ENCODE results near the gene DEPDC5. TPM values are rescaled to one million over a fixed set of nuclear protein-coding genes. Genes with fewer than 3 reads are reported as not detected.

DEPDC5 gene
- total RNA-seq, 1 experiment from 2014 or later: 40.2 TPM

DNA sequence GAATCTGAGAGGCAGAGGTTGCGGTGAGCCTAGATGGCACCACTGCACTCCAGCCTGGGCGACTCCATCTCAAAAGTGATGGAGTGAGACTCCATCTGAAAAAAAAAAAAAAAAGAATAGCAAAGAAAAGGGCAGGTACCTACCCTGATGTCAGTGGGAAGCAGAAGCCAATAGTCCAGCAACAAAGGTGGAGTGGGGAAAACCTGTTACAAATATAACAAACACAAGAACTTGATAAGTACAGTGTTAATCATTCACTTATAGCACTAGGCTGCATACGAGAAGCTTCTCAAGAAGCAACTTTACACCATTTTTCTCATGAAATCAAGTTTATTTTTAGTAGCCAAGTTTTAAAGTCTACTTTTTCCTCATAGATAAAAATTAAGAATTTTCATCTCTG is 128.0 kb downstream of the DEPDC5 start:
- 0 out of 2 replicates have a peak, but pooled peaks cover 2% of the 10 kb centered on the region for H3K36me3 ChIP-seq (ENCODE audit: insufficient read depth, low read length)
- H3K4me1 ChIP-seq (ENCODE audit: low read length): no peaks in the 10 kb centered on the region
- no peaks in the 10 kb centered on the region for H4K20me1 ChIP-seq (ENCODE audit: insufficient read depth, low read depth, low read length)
- H3K27me3 ChIP-seq (ENCODE audit: low read length): no peaks in the 10 kb centered on the region
- H3K4me2 ChIP-seq (ENCODE audit: low read depth, low read length, poor library complexity, severe bottlenecking): no peak overlapping the region
- H3K27ac ChIP-seq (ENCODE audit: low read length): no peak overlapping the region
- no peak overlapping the region for H3K4me3 ChIP-seq (ENCODE audit: low read length)
- H3K9me2 ChIP-seq (replicated peaks; ENCODE audit: insufficient read depth, low read length): no peaks in the 10 kb centered on the region
- no peaks in the 10 kb centered on the region for H3K9me3 ChIP-seq (ENCODE audit: low read length)
- H2AFZ ChIP-seq (ENCODE audit: low read length): no peak overlapping the region
- no peak for DNase-seq
- H3K79me2 ChIP-seq (ENCODE audit: low read length): no peaks in the 10 kb centered on the region
- H3K9ac ChIP-seq (ENCODE audit: low read length): no peak overlapping the region

DNA sequence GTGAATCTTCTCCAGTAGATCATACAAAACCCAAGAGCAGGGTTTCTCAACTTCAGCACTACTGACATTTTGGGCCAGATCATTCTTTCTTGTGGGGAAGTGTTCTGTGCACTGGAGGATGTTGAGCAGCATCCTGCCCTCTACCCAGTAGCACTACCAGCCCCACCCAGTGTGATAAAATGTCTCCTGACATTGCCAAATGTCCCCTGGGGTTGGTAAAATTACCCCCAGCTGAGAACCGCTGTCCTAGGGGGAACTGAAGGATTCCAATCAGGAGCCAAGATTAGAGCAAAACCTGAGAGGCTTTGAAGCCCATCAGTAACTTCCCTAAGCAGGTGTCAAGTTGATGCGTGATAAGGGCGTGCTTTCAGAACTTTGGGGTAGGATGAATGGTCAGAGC is 129.2 kb downstream of the DEPDC5 start:
- Histone ChIP-seq H2AFZ (ENCODE audit: low read length) (no peak overlapping the region), H3K4me1 (ENCODE audit: low read length) (no peaks in the 10 kb centered on the region), H3K9me3 (ENCODE audit: low read length) (no peaks in the 10 kb centered on the region), H3K4me3 (ENCODE audit: low read length) (no peak overlapping the region), H4K20me1 (ENCODE audit: insufficient read depth, low read depth, low read length) (no peaks in the 10 kb centered on the region), H3K4me2 (ENCODE audit: low read depth, low read length, poor library complexity, severe bottlenecking) (no peak overlapping the region), H3K36me3 (ENCODE audit: insufficient read depth, low read length) (0 out of 2 replicates have a peak, but pooled peaks cover 2% of the 10 kb centered on the region), H3K27ac (ENCODE audit: low read length) (no peak overlapping the region), H3K79me2 (ENCODE audit: low read length) (no peaks in the 10 kb centered on the region), H3K9ac (ENCODE audit: low read length) (no peak overlapping the region), H3K27me3 (ENCODE audit: low read length) (no peaks in the 10 kb centered on the region), H3K9me2 (replicated peaks; ENCODE audit: insufficient read depth, low read length) (no peaks in the 10 kb centered on the region)
- DNase-seq: no peak

DNA sequence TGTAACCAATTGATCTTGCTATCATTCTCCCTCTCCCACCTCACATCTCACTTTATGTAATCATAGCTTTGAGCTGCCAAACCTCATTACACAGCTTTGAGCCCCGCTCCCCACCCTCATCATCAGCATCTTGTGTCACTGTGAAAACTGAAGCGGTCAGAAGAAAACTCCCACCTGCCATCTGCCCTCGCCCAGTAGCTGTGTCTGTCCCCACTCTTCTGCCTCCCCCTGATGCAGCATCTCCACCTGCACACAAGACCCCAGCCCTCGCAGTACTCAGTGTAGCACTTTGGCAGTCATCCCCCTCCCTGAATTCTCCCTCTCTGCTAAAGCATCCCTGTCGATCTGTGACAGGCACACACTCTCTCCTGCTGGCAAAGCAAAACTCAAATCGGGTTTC is 130.2 kb downstream of the DEPDC5 start:
- no peaks in the 10 kb centered on the region for H3K4me1 ChIP-seq (ENCODE audit: low read length)
- H3K36me3 ChIP-seq (ENCODE audit: insufficient read depth, low read length): 0 out of 2 replicates have a peak, but pooled peaks cover 2% of the 10 kb centered on the region
- H3K27ac ChIP-seq (ENCODE audit: low read length): no peak overlapping the region
- no peaks in the 10 kb centered on the region for H3K9me3 ChIP-seq (ENCODE audit: low read length)
- H3K9ac ChIP-seq (ENCODE audit: low read length): no peak overlapping the region
- H2AFZ ChIP-seq (ENCODE audit: low read length): no peak overlapping the region
- no peaks in the 10 kb centered on the region for H3K9me2 ChIP-seq (replicated peaks; ENCODE audit: insufficient read depth, low read length)
- no peaks in the 10 kb centered on the region for H4K20me1 ChIP-seq (ENCODE audit: insufficient read depth, low read depth, low read length)
- no peaks in the 10 kb centered on the region for H3K27me3 ChIP-seq (ENCODE audit: low read length)
- no peak overlapping the region for H3K4me2 ChIP-seq (ENCODE audit: low read depth, low read length, poor library complexity, severe bottlenecking)
- H3K79me2 ChIP-seq (ENCODE audit: low read length): no peaks in the 10 kb centered on the region
- no peak overlapping the region for H3K4me3 ChIP-seq (ENCODE audit: low read length)
- DNase-seq: no peak

DNA sequence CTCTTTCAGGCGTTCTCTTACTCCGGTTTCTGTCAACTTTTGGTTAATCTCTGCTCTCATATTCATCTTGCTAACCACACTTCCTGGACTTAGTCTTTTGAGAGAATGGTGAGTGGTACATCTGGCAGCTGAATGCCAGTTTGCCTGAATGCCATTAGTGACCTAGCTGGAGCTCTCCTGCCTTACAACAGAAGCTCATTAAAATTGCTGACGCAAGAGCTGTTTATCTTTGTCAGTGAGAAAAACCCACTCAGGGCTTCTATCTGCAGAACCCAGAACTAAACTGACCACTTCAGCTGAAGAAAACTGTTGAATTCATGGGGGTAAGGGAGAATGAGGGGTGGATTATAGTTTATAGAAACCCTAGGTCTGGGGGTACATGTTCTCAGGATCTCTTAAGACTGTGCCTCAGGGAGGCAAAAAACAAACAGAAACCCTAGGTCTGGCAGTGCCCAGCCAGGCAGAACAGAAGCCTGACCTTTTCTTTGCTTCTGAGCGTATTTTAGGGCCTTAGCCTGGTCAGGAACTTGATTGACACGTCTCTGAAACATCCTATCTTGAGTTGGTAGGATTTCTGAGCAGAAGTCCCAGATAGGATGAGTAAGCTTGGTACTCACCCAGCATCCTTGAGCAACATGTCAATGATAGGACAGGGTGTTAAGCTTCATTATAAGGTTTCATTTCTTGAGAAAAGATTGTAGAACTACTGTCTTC is 137.7 kb downstream of the DEPDC5 start:
- Histone ChIP-seq H3K79me2 (ENCODE audit: low read length) (no peaks in the 10 kb centered on the region), H3K9me2 (replicated peaks; ENCODE audit: insufficient read depth, low read length) (no peaks in the 10 kb centered on the region), H3K9me3 (ENCODE audit: low read length) (no peaks in the 10 kb centered on the region), H3K27ac (ENCODE audit: low read length) (no peak overlapping the region), H2AFZ (ENCODE audit: low read length) (no peak overlapping the region), H3K9ac (ENCODE audit: low read length) (no peak overlapping the region), H3K36me3 (ENCODE audit: insufficient read depth, low read length) (peaks cover 24% of the 10 kb centered on the region; the same call in 1 of the 2 replicates), H4K20me1 (ENCODE audit: insufficient read depth, low read depth, low read length) (no peaks in the 10 kb centered on the region), H3K4me1 (ENCODE audit: low read length) (no peaks in the 10 kb centered on the region), H3K4me3 (ENCODE audit: low read length) (no peak overlapping the region), H3K27me3 (ENCODE audit: low read length) (no peaks in the 10 kb centered on the region), H3K4me2 (ENCODE audit: low read depth, low read length, poor library complexity, severe bottlenecking) (no peak overlapping the region)
- DNase-seq: no peak

DNA sequence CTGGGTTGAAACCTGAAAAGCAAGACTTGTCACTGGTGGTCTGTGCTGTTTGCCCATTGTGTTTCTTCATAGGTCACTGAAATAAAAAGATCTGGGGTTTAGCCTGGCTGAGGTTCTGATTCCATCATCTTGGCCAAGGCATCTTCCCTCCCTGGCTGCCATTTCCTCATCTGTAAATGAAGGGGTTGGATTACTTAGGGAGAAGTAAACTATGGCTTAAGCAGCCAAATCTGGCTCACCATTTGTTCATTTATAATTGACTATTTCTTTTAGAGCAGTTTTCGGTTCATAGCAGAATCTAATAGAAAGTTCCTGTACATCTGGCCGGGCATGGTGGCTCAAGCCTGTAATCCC is 138.2 kb downstream of the DEPDC5 start:
- DNase-seq: no peak
- no peak overlapping the region for H3K4me2 ChIP-seq (ENCODE audit: low read depth, low read length, poor library complexity, severe bottlenecking)
- no peak overlapping the region for H2AFZ ChIP-seq (ENCODE audit: low read length)
- peaks cover 25% of the 10 kb centered on the region; the same call in 1 of the 2 replicates for H3K36me3 ChIP-seq (ENCODE audit: insufficient read depth, low read length)
- no peak overlapping the region for H3K9ac ChIP-seq (ENCODE audit: low read length)
- no peaks in the 10 kb centered on the region for H4K20me1 ChIP-seq (ENCODE audit: insufficient read depth, low read depth, low read length)
- H3K4me3 ChIP-seq (ENCODE audit: low read length): no peak overlapping the region
- H3K27ac ChIP-seq (ENCODE audit: low read length): no peak overlapping the region
- no peaks in the 10 kb centered on the region for H3K9me3 ChIP-seq (ENCODE audit: low read length)
- no peaks in the 10 kb centered on the region for H3K27me3 ChIP-seq (ENCODE audit: low read length)
- no peaks in the 10 kb centered on the region for H3K9me2 ChIP-seq (replicated peaks; ENCODE audit: insufficient read depth, low read length)
- H3K4me1 ChIP-seq (ENCODE audit: low read length): no peaks in the 10 kb centered on the region
- no peaks in the 10 kb centered on the region for H3K79me2 ChIP-seq (ENCODE audit: low read length)

DNA sequence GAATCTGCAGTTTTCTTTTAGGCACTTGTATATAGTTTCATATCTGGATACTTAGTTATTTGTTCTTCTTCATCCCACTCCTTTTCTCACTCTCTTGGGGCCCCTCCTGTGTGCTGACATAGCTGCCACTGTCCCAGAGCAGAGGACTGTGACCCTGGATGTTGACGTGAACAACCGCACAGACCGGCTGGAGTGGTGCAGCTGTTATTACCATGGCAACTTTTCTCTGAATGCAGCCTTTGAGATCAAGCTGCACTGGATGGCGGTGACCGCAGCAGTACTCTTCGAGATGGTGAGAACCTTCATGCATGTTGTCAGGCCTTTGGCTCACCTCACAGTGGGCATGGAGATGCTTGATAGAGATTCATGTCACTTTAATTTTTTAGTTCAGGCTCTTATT is 139.6 kb downstream of the DEPDC5 start:
- Histone ChIP-seq H3K9me2 (replicated peaks; ENCODE audit: insufficient read depth, low read length) (no peaks in the 10 kb centered on the region), H3K27me3 (ENCODE audit: low read length) (no peaks in the 10 kb centered on the region), H3K27ac (ENCODE audit: low read length) (no peak overlapping the region), H4K20me1 (ENCODE audit: insufficient read depth, low read depth, low read length) (no peaks in the 10 kb centered on the region), H3K9ac (ENCODE audit: low read length) (no peak overlapping the region), H3K4me2 (ENCODE audit: low read depth, low read length, poor library complexity, severe bottlenecking) (no peak overlapping the region), H3K36me3 (ENCODE audit: insufficient read depth, low read length) (peaks cover 25% of the 10 kb centered on the region; the same call in 1 of the 2 replicates), H3K4me1 (ENCODE audit: low read length) (no peaks in the 10 kb centered on the region), H2AFZ (ENCODE audit: low read length) (no peak overlapping the region), H3K9me3 (ENCODE audit: low read length) (no peaks in the 10 kb centered on the region), H3K79me2 (ENCODE audit: low read length) (no peaks in the 10 kb centered on the region), H3K4me3 (ENCODE audit: low read length) (no peak overlapping the region)
- no peak for DNase-seq

DNA sequence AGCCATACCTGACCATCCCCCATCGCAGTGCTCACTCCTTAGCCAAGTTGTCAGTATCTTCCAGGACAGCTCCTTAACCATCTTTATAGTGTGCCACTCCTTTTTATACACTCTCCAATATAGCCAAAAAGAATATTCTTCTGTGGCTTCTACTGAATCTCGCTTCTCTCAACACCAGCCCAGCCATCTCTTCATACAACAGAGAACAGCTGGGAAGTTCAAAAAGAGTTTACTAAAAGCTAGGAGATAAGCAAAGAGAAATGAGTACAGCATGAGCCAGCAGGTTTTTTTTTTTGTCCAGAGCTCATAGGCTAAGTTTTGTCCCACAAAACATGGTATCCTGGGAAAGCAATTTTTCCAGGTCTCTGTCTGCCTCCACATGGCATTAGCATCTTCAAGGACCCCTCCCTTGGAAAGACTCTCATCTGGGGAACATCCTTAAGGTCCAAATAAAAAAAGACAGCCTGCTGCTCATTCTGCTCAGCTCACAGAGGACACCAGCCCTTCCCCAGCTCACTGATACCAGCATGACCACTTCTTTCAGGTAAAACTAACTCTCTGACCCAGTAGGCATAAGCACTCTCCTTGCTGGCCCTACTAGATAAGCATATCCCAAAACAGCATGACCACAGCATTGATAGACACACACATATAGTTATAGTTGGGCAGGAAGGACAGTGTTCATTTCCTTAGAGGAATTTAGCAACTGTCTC is 141.7 kb downstream of the DEPDC5 start:
- Histone ChIP-seq H3K9me3 (ENCODE audit: low read length) (no peaks in the 10 kb centered on the region), H3K9me2 (replicated peaks; ENCODE audit: insufficient read depth, low read length) (no peaks in the 10 kb centered on the region), H3K9ac (ENCODE audit: low read length) (no peak overlapping the region), H3K4me3 (ENCODE audit: low read length) (no peak overlapping the region), H3K4me1 (ENCODE audit: low read length) (no peaks in the 10 kb centered on the region), H3K27ac (ENCODE audit: low read length) (no peak overlapping the region), H3K4me2 (ENCODE audit: low read depth, low read length, poor library complexity, severe bottlenecking) (no peak overlapping the region), H3K79me2 (ENCODE audit: low read length) (no peaks in the 10 kb centered on the region), H3K36me3 (ENCODE audit: insufficient read depth, low read length) (peaks cover 25% of the 10 kb centered on the region; the same call in 1 of the 2 replicates), H4K20me1 (ENCODE audit: insufficient read depth, low read depth, low read length) (no peaks in the 10 kb centered on the region), H3K27me3 (ENCODE audit: low read length) (no peaks in the 10 kb centered on the region), H2AFZ (ENCODE audit: low read length) (no peak overlapping the region)
- no peak for DNase-seq

DNA sequence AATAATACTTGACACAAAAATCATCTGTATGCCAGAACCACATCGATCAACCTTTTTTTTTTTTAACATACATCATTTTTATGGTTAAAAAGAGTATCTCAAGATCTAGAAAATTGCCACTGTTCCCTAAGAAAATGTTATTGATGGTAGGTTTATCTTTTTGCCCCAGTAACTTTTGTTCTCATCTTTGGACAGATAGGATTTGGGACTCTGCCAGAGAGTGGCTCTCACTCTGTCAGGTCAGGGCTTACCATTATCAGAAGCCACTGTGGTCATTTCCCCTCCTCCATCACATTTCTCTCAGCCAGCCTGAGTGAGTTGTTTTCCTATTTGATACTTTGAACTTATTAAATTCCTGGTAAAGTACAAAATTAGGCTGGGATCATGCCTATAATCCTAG is 142.7 kb downstream of the DEPDC5 start:
- H4K20me1 ChIP-seq (ENCODE audit: insufficient read depth, low read depth, low read length): no peaks in the 10 kb centered on the region
- no peak overlapping the region for H3K4me2 ChIP-seq (ENCODE audit: low read depth, low read length, poor library complexity, severe bottlenecking)
- peaks cover 25% of the 10 kb centered on the region; the same call in 1 of the 2 replicates for H3K36me3 ChIP-seq (ENCODE audit: insufficient read depth, low read length)
- no peak for DNase-seq
- no peak overlapping the region for H2AFZ ChIP-seq (ENCODE audit: low read length)
- H3K27ac ChIP-seq (ENCODE audit: low read length): no peak overlapping the region
- H3K4me3 ChIP-seq (ENCODE audit: low read length): no peak overlapping the region
- H3K9me3 ChIP-seq (ENCODE audit: low read length): no peaks in the 10 kb centered on the region
- no peaks in the 10 kb centered on the region for H3K9me2 ChIP-seq (replicated peaks; ENCODE audit: insufficient read depth, low read length)
- H3K79me2 ChIP-seq (ENCODE audit: low read length): no peaks in the 10 kb centered on the region
- no peak overlapping the region for H3K9ac ChIP-seq (ENCODE audit: low read length)
- no peaks in the 10 kb centered on the region for H3K27me3 ChIP-seq (ENCODE audit: low read length)
- no peaks in the 10 kb centered on the region for H3K4me1 ChIP-seq (ENCODE audit: low read length)
